Fibroblast of gingiva (primary cell): ENCODE data around the gene PRDM16.

Experiments
- DNase-seq: peaks from one replicate; pipeline ENCODE4 v3.0.0-alpha.2; 2011; ENCODE audit warnings: low read depth

PRDM16 gene

DNA sequence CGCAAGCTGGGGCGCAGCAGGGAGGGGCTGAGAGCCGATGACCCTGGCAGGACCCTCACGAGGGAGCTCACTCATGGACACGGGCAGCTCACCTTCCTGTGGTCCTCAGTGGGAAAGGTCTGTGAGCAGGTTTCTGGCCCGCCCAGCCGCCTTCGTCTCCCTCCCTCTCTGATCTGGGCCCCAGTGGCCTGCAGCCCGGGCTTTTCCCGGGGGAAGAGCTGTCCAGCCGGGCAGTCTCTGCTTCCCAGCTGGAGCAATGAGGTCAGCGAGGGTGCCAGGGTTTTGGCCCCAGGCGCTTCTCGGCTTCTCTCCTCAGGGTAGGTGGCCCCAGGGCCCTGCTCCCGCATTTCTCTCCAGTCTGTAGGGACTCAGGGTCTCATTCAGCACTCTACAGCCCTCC is 363.3 kb downstream of the PRDM16 start:
- DNase-seq = no peak

DNA sequence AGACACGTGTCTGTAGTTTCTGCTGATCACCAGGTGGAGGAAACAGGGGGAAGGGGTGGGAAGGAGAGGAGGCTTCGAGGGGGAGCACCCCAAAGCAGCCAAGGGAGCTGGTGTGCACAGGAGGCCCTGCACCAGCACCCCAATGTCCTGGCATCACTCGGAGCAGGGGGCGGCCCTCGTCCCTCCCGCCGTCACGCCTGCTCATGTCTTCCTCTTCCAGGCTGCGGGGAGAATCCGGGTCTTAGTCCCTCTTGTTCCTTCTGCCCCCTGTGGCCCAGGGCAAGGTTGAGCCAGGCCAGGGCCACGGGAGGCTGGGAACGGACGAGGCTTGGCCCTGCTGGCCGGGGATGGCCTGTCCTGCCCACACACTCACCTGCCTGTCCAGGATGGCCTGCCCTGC is 364.1 kb downstream of the PRDM16 start:
- no peak for DNase-seq

DNA sequence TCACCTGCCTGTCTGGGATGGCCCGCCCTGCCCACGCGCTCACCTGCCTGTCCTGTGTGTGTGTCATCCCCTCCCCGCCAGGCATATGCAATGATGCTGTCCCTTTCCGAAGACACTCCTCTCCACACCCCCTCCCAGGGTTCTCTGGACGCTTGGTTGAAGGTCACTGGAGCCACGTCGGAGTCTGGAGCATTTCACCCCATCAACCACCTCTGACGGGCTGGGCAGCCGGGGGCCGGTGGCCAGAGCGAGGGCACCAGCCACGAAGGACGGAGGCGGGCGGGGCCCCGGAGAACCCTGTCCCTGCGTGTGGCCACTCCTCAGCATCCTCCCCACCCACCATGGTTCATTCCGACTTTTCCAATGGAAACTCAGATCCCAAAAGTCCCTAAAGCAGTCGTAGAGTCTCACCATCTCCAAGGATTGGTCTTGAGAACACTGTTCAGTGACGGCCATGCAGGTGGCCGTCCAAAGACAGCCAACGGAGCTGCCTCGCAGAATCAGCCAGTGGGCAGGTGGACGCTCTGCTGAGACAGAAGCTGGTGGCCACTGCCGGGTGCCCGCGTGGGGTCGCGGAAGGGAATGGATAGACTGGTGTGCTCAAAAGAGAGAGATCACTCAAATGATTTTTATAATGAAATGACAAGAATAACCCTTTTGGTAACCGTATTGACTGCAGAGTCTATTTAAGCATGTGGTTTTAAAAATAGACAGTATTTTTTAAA is 364.8 kb downstream of the PRDM16 start:
- no peak for DNase-seq

DNA sequence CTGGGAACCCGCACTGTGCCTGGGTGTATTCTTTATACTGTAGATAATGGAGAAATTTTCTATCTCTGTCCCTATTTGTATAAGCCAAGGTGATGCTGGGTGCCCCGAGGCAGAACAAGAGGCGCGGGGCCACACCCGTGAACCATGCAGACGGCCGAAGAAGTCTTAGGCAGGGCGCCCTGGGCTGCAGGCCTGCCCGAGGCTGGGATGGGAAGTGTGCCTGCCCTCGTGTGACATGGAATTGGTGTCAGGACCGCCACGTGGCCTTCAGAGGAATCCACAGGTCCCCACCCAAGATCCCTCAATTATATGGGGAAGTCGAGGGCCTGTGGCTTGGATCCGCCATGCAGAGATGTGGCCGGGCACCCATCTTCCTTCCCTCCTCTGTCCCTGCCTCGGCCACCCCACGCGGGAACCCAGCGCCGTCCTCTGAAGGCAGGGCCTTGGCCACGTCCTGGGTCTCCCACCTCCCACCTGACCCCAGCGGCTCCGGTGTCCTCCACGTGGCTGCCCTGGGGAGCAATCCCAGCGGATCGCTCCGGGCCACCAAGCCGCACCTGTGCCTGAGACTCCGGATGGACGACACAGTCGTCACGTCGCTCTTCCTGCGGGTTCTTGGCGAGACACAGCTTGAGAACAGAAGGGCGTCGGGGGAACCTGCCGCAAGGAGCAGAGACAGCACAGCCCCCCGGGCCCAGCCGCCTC is 365.6 kb downstream of the PRDM16 start:
- no peak for DNase-seq

DNA sequence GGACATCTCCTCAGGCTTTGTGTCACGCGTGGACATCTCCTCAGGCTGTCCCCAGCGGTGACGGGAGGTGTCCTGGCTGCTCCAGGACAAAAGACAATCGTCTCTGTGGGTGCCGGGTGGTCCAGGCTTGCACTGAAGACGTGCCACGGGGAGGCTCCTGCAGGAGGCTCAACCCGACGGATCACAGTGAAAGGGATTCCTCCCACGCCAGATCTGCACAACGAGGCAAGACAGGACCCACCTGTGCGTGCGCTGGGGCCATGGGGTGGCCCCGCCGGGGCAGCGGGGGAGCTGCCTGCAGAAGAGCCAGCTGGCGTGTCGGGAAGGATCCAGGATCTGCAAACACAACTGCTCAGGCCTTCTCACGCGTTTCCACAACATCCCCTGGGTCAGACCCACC is 366.7 kb downstream of the PRDM16 start:
- no peak for DNase-seq

GRCh38 chr1:3436451-3436850 is 367.4 kb downstream of the PRDM16 start:
- no peak for DNase-seq

GRCh38 chr1:3436901-3437300 is 367.9 kb downstream of the PRDM16 start:
- DNase-seq = no peak

GRCh38 chr1:3438661-3439180 is 369.7 kb downstream of the PRDM16 start:
- no peak for DNase-seq

- DNase-seq = no peak
These were observed 370.6 kb downstream of the PRDM16 start for GRCh38 chr1:3439346-3440299.

DNA sequence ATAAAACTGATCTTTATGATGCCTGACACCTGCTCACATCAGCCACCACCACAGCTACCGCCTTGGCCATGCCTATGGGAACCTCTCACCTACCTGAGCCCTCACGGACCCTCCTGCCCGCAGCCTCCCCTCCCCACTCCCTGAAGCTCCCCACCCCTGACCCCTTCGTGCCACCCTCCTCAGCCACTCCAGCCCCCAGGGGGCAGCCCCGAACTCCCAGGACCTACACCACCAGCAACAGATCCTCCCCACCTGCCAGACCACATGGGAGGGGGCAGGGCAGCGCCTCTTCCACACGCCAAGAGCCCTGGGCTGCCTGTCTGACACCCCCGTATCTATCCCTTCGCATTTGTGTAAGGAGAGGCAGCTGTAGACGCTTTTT is 371.3 kb downstream of the PRDM16 start:
- DNase-seq = no peak

DNA sequence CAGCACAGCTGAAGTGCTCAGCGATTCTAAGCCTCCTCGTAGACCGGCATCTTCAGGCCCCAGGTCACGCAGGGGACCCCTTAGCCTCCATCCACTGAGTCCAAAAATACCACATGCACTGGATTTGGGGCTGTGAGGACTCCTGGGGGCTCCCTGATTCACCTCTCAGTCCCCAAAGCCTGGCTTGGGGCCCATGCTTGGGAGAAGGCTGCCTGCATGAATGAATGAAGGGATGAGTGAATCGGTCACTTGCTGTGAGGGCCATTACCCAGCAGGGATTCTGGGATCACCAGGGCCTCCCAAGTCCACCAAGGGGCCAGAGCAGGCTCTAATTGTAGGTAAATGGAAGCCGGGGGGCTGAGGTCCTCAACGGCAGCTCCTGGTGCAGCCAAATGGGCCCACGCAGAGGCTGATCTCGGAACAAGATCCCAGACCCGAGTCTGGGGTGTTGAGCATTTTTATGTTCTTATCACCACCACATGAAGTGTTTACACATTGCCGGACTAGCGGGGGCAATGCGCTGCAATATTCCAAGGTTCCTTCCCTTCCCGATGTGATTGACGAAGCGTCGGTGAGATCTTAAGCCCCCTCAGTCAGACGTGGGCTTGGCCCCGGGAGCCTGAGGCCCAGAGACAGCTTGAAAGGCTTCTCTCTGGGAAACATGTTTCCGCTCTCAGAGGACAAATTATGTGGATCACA is 371.9 kb downstream of the PRDM16 start:
- DNase-seq = no peak

DNA sequence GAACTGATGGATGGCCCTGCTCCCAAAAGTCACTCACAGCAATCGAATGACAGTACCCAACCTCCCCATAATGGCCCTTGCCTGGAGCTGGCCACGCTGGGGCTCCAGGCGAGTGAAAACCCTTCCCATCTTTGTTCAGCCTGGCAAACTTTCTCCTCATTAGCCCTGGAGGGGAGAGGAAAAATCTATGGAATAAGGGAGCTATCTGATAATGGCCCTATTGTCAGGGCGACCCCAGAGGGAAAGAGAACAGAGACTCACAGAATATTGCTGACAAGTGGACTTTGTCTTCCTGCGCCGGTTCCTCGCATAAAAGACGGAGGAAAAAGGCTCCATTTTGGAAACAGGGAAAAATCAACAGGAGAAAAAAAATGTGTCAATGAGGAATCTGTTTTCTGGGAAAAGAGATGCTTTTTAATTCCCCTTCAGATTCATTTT is 372.4 kb downstream of the PRDM16 start:
- DNase-seq = no peak

- no peak for DNase-seq
These were observed 372.9 kb downstream of the PRDM16 start for GRCh38 chr1:3441880-3442279.

- no peak for DNase-seq
These were observed 373.3 kb downstream of the PRDM16 start for GRCh38 chr1:3442331-3442730.

DNA sequence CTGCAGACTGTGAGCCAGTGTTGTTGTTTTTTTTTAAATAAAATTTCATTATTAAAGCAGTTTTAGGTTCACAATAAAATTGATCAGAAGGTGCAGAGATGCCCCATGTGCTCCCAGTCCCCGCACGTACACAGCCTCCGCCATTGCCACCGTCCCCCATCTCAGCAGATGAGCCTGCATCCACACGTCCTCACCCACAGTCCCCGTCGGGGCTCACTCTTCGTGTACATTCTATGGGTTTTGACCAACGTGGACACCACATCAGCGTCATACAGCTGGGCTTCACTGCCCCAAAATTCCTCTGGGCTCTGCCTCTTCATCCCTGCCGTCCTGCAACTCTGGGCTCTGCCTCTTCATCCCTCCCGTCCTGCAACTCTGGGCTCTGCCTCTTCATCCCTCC is 373.9 kb downstream of the PRDM16 start:
- no peak for DNase-seq

DNA sequence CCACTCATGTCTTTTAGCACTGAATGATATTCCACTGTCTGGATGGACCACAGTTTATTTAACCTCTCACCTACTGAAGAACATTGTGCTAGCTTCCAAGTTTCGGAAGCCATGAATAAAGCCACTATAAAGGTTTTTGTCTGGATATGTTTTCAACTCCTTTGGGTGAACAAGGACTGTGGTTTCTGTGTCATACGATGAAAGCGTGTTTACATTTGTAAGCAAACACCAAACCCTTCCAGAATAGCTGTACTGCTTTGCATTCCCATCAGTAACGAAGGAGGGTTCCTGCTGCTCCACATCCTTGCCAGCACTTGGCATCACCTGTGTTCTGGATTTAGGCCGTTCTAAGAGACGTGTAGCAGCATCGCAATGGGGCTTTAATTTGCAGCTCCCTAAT is 374.8 kb downstream of the PRDM16 start:
- DNase-seq = no peak

- no peak for DNase-seq
These were observed 375.3 kb downstream of the PRDM16 start for GRCh38 chr1:3444298-3444697.

DNA sequence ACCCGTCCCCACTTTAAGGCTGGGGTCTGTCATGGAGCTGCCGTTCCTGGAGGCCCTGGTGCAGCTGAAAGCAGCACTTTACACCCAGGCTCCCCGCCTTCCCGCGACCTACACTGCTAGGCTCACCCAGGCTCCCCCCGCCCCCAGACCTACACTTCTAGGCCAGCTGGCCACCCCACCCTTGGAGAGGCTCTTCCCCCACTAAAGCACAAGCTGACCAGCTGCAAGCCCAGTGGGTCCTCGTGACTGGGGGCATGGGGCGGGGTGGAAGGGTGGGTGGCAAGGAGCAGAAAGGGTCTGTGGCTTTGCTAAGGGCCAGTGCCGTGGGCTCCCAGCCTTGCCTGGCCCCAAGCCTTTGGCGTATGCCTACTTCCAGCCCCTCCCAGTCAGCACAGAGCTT is 375.7 kb downstream of the PRDM16 start:
- DNase-seq = no peak

- DNase-seq = no peak
These were observed 381.3 kb downstream of the PRDM16 start for GRCh38 chr1:3450202-3450863.

DNA sequence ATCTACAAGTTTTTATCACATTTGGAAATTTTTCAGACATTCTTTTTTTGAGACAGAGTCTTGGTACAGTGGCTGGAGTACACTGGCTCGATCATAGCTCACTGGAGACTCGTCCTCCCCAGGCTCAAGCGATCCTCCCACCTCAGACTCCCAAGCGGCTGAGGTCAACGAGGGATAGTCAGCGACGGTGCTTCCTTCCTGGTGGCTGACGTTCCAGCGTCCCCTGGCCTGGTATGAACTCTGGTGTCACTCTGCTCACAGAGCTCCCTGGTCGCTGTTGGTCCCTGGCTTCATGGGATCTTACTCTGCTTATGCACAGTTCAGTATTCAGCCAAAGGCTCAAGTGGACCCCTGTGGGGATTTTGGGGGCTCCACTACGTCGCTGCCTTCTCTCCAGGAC is 382.0 kb downstream of the PRDM16 start:
- no peak for DNase-seq
